Tibial artery (tissue), 4 donors: ENCODE data around the gene ERO1B.
"Not testable (repeated sequence)": the region's sequence is repeated elsewhere in the genome, so short reads cannot be mapped to it uniquely, and the experiment has no call there.

ENCODE experiments used
- DNase-seq, 2 donors: peaks; one replicate each; pipeline ENCODE4 v3.0.0-alpha.2; 2019
- H3K27ac ChIP-seq, 2 donors: fragments of 200-600 bp; sonication (generic) in 1 of 2; 1 replicate in 1 of 2; 2 replicates in 1 of 2; pipeline ENCODE4 v1.5.1; 2018 to 2019; ENCODE audit warnings: mild to moderate bottlenecking in 1 of 2
- H3K27me3 ChIP-seq, 2 donors: fragments of 200-600 bp; sonication (generic) in 1 of 2; one replicate each; pipeline versions ENCODE4 v1.5.1 to v1.6.0; 2016 to 2019
- H3K36me3 ChIP-seq, 3 donors: fragments of 200-600 bp; sonication (generic) in 2 of 3; one replicate each; pipeline ENCODE4 v1.5.1; 2016 to 2019; ENCODE audit warnings: mild to moderate bottlenecking in 2 of 3
- H3K4me1 ChIP-seq, 4 donors: fragments of 200-600 bp; sonication (generic) in 2 of 4; 1 replicate in 3 of 4; 2 replicates in 1 of 4; pipeline ENCODE4 v1.5.1; 2016 to 2019
- H3K4me3 ChIP-seq, 2 donors: fragments of 200-600 bp; sonication (generic) in 1 of 2; 1 replicate in 1 of 2; 2 replicates in 1 of 2; pipeline ENCODE4 v1.5.1; 2018 to 2019; ENCODE audit warnings: mild to moderate bottlenecking in 2 of 2
- H3K9me3 ChIP-seq, 3 donors: fragments of 200-600 bp; sonication (generic) in 1 of 3; one replicate each; pipeline ENCODE4 v1.5.1; 2016 to 2019
- CTCF ChIP-seq, 2 experiments: fragments of 200-600 bp in 1 of 2; fragments of 450-650 bp in 1 of 2; IDR thresholded peaks; one replicate each; pipeline ENCODE4 v1.5.1; 2017 to 2019; ENCODE audit warnings: antibody characterized with exemption in 2 of 2, mild to moderate bottlenecking in 1 of 2, moderate library complexity in 1 of 2
- intact Hi-C: fragments of 100-400 bp; cut with DNase I; formaldehyde crosslinking; loops from one replicate; pipeline ENCODE4 v1.15.0; 2023; ENCODE audit warnings: low total_unique reads

ERO1B gene

GRCh38 chr1:236315518-236315917, 33.8 kb upstream of the ERO1B start:
- Histone ChIP-seq H3K9me3 (no peaks in the 10 kb centered on the region), H3K36me3 (no peaks in the 10 kb centered on the region), H3K4me3 (no peak overlapping the region), H3K27ac (no peak overlapping the region), H3K4me1 (no peaks in the 10 kb centered on the region), H3K27me3 (no peaks in the 10 kb centered on the region)
- TF ChIP-seq CTCF (IDR thresholded peaks at IDR 0.05), result no peak
- intact Hi-C loops, result no loop called here
- DNase-seq, result no peak

GRCh38 chr1:236315092-236315491, 33.3 kb upstream of the ERO1B start:
- no peaks in the 10 kb centered on the region for H3K4me1 ChIP-seq
- H3K36me3 ChIP-seq, result no peaks in the 10 kb centered on the region
- no peak for TF ChIP-seq CTCF (IDR thresholded peaks at IDR 0.05)
- H3K27ac ChIP-seq, result no peak overlapping the region
- intact Hi-C loops, result no loop called here
- H3K9me3 ChIP-seq, result no peaks in the 10 kb centered on the region
- DNase-seq, result no peak
- no peaks in the 10 kb centered on the region for H3K27me3 ChIP-seq
- no peak overlapping the region for H3K4me3 ChIP-seq

GRCh38 chr1:236314050-236314449, 32.3 kb upstream of the ERO1B start:
- H3K27me3 ChIP-seq, H3K27ac ChIP-seq, DNase-seq, intact Hi-C loops, H3K4me1 ChIP-seq, H3K4me3 ChIP-seq, H3K36me3 ChIP-seq, H3K9me3 ChIP-seq: not testable (repeated sequence)

GRCh38 chr1:236313427-236313826, 31.7 kb upstream of the ERO1B start:
- intact Hi-C loops, result no loop called here
- no peak overlapping the region for H3K27ac ChIP-seq
- DNase-seq, result no peak
- H3K27me3 ChIP-seq, result no peaks in the 10 kb centered on the region
- no peak overlapping the region for H3K4me3 ChIP-seq
- no peak for TF ChIP-seq CTCF (IDR thresholded peaks at IDR 0.05)
- no peaks in the 10 kb centered on the region for H3K36me3 ChIP-seq
- no peaks in the 10 kb centered on the region for H3K9me3 ChIP-seq
- H3K4me1 ChIP-seq, result no peaks in the 10 kb centered on the region

- DNase-seq, result no peak
- Histone ChIP-seq H3K4me3 (no peak overlapping the region), H3K27ac (no peak overlapping the region), H3K4me1 (no peaks in the 10 kb centered on the region), H3K27me3 (no peaks in the 10 kb centered on the region), H3K36me3 (no peaks in the 10 kb centered on the region), H3K9me3 (no peaks in the 10 kb centered on the region)
- intact Hi-C loops, result no loop called here
- no peak for TF ChIP-seq CTCF (IDR thresholded peaks at IDR 0.05)
These were observed 29.3 kb upstream of the ERO1B start for GRCh38 chr1:236311040-236311439.

GRCh38 chr1:236308827-236309226, 27.1 kb upstream of the ERO1B start:
- no peaks in the 10 kb centered on the region for H3K36me3 ChIP-seq
- no peak overlapping the region for H3K4me3 ChIP-seq
- no peak for DNase-seq
- no peaks in the 10 kb centered on the region for H3K27me3 ChIP-seq
- no peak for TF ChIP-seq CTCF (IDR thresholded peaks at IDR 0.05)
- no peak overlapping the region for H3K27ac ChIP-seq
- H3K9me3 ChIP-seq, result no peaks in the 10 kb centered on the region
- intact Hi-C loops, result no loop called here
- H3K4me1 ChIP-seq, result no peaks in the 10 kb centered on the region
